Measurements from ENCODE around the gene SUPT6H. TPM values are rescaled to one million over a fixed set of nuclear protein-coding genes. Genes with fewer than 3 reads are reported as not detected.

The SUPT6H gene
- total and polyA plus RNA-seq, 2 of the 8 experiments (the other 6 are each of a cell fraction or from before 2014, with no cell fraction given): 32.0 to 59.9 TPM

- TF ChIP-seq CHD7 (IDR thresholded peaks at IDR 0.05; ENCODE audit: insufficient replicate concordance, low read length): no peak
- no peak for TF ChIP-seq MAFK (IDR thresholded peaks at IDR 0.05; ENCODE audit: low read depth, low read length)
- no peak for TF ChIP-seq SAP30 (IDR thresholded peaks at IDR 0.05; ENCODE audit: insufficient read depth, insufficient replicate concordance, low read length)
- no peak for TF ChIP-seq CBX8 (IDR thresholded peaks at IDR 0.05; ENCODE audit: borderline replicate concordance, low read depth, low read length)
- no peak for TF ChIP-seq BCL11A (IDR thresholded peaks at IDR 0.05; ENCODE audit: low read depth in 2 of 2, low read length in 2 of 2)
These were observed 49.7 kb downstream of the SUPT6H start, which contains the start of gene PROCA1 (continued) for GRCh38 chr17:28711723-28712031.

Measured in H1 (cell line).